Activated CD8-positive, alpha-beta memory T cell treated with anti-CD3 and anti-CD28 coated beads for 24 hours (primary cell): ENCODE results near the gene BTBD9.

ENCODE experiments used
- DNase-seq: peaks from one replicate; pipeline ENCODE4 v3.0.0-alpha.2; 2020

BTBD9 gene

GRCh38 chr6:38639498-38640215, at the start of gene BTBD9:
Gene BTBD9, minus strand, starts transcription at chr6:38639929.
- DNase-seq, result peak; percentile 93

- DNase-seq, result no peak
These were observed 48.9 kb upstream of the BTBD9 start for GRCh38 chr6:38688579-38689087.

- no peak for DNase-seq
These were observed 47.8 kb upstream of the BTBD9 start for GRCh38 chr6:38687549-38687948.

DNA sequence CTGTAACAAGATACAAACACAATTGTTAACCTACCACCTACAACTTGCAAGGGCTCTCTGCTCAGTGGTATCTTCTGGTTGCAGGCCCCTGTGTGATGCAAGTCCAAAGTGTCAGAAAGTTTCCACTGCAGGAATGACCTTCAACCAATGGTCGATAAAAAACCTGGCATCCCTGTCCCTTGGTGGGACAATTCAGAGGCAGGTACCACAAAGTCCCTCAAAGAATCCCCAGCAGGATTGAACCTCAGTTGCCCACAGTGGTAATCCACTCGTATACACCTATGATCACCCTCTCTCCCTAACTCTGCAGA, 47.3 kb upstream of the BTBD9 start:
- no peak for DNase-seq

- no peak for DNase-seq
These were observed 46.7 kb upstream of the BTBD9 start for GRCh38 chr6:38686270-38687042.

GRCh38 chr6:38684904-38685303, 45.2 kb upstream of the BTBD9 start:
- no peak for DNase-seq

- DNase-seq, result no peak
These were observed 44.5 kb upstream of the BTBD9 start for GRCh38 chr6:38684237-38684636.

- DNase-seq, result no peak
These were observed 42.1 kb upstream of the BTBD9 start for GRCh38 chr6:38681850-38682249.

DNA sequence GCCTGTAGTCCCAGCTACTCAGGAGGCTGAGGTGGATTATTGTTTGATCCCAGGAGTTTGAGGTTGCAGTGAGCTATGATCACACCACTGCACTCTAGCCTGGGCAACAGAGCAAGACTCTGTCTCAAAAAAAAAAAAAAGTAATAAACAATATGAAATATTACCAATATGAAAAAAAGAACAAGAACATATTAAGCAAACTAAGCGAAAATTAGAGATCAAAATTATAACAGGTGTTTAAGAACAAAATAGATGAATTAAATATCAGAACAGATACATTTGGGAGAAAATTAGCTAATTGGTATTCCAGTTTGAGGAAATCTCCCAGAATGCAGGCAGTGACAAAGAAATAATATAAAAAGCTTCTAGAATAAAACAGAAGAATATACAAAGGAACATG, 39.9 kb upstream of the BTBD9 start:
- DNase-seq, result no peak

DNA sequence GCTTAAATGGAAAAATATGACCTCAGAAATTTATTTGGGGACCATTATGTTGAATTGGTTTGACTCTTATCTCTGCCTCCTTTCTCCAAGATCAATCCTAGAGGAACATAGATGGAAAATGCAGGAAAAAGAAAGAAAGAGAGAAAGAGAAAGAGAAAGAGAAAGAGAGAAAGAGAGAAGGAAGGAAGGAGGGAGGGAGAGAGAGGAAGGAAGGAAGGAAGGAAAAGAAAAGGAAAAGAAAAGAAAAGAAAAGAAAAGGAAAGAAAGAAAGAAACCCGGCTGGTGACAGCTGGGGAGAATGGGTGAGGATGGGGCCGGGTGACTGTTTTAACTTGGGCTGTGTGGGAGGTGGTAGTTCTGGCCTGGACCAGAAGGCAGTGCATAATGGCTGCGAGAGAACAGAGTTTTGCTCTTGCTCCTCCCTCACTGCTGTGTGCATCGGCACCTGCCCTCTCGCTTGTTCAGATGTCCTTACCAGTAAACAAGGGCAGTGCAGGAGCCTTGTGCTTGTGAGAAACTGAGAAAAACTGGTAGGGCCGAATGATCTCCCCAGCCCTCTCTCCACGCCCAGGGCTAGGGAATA, 38.5 kb upstream of the BTBD9 start:
- DNase-seq, result no peak

DNA sequence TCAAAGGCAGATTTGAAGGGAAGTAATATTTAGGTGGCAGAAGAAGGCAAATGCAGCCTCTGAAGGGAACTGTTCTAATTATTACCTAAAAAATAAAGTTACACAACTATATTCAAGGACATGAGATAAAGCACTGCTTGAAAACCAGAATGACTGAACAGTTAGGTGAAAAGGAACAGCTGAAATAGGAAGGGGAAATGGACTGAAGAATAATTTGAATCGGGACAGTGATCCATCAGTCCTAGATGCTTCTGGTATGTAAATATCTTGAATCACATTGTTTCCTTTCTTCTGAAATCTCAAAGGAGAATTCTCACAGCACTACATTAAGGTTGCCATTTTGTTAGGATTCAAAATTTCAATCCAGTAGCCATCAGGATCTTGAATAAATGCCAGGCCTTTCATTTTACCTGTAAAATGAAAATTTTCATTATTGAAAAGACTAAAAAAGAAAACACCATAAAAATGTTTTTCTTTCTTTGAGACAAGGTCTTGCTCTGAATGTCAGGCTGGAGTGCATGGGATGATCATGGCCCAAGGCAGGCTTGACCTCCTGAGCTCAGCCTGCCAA, 37.3 kb upstream of the BTBD9 start:
- no peak for DNase-seq

DNA sequence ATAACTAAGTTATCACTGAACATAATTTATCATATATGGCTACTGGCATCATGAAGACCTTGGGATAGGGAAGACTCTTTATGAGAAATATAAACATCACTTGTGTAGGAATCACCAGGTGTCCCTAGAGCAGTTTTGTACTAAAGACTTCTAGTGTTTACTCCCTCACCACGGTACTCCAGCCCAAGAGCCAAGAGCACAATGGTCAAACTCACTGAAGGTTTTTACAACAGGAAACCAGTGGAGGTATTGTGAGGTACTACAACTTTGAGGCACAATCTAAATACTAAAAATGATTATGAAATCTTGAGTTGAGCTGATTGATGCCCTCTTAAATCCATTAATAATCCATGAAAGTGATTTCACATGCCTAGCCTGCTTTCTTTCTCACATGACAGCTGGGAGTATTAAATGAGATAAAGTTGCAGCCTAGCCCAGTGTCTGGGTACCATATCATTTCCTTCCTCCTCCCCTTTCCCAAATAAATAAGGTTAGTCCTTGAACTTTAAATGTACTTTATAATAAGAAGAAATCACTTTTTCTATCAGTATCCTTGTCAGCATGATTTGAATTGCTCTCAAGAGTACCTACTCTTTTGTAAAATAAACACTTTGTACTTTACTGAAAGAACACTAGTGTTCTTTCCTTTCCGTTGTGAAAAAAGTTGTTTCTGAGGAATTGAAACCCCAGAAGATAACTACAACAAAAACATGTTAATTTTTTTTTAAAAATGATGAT, 36.7 kb upstream of the BTBD9 start:
- no peak for DNase-seq

- DNase-seq, result no peak
These were observed 33.9 kb upstream of the BTBD9 start for GRCh38 chr6:38673397-38674165.

- DNase-seq, result no peak
These were observed 32.2 kb upstream of the BTBD9 start for GRCh38 chr6:38671885-38672467.

DNA sequence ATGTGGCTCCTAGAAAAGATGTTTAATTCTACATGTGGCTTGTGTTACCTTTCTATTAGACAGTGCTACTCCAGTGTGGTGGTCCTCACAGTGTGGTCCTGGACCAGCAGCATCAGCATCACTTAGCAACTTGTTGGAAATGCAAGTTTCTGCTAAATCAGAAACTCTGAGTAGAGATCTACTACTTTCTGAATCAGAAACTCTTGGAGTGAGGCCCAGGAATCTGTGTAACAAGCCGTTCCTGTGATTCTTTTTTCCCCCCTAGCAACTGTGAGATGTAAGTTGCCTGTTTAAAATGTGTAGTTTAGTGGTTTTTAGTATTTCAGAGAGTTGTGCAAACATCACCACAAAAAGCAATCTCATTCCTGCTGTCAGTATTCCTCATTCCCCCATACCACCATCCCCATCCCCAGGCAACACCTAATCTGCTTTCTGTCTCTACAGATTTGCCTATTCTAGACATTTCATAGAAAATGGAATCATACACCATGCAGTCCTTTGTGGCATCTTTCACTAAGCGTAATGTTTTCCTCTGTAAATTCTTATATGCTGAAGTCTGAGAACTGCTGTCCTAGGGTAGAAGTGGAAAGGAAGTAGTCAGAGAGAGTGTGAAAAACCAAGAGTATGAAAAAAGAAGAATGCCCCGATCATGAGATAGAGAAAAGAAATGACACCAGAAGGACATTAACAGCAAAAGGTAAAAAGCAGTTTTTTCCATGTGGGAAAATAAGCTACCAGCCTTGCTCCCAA, 18.9 kb upstream of the BTBD9 start:
- DNase-seq, result no peak

DNA sequence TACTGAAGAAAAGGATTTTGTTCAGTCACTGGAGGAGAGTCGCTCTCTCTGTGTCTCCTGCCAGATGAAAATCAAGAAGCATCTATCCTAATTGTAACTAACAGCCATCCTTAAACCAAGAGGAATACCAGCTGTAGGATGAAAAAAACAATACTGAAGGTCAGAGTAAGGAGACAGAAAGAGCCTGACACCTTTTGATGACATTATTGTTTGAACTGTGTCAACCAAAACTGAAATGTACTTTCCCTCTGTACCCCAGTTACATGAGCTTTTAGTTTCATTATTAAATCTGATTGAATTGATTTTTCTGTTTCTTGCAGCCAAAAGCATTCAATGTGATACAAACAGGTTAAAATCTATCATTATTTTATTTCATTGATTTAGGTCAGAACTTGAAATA, 17.2 kb upstream of the BTBD9 start:
- DNase-seq, result no peak

- no peak for DNase-seq
These were observed 14.5 kb upstream of the BTBD9 start for GRCh38 chr6:38654263-38654662.

DNA sequence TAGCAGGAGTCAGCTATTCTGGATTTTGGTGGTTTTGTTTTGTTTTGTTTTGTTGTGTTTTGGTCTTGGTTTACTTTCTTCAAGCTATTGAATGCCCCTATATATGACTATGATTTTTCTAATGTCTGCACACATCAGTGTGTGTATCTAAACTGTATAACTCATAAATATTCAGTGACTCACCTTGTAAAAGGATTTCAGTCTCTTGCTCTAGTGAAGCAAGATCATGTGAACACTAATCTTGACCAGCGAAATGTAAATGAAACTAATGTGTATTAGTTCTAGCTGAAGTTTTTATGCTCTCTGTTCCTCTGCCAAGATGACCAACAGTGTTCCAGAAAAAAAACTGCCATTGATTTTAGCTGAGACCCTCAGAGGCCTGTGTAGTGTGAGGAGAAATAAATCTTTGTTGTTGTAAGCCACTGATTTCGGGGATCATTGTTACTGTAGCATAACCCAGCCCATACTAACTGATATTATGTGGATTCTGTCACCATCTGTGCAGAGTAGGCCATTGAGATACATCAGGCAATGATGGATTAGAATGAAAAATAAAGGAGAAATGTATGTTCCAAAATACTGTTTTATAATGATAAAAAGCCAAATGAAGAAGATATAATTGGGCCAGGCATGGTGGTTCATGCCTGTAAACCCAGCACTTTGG, 11.5 kb upstream of the BTBD9 start:
- DNase-seq, result no peak

- DNase-seq, result no peak
These were observed 10.6 kb upstream of the BTBD9 start for GRCh38 chr6:38650207-38650752.

GRCh38 chr6:38649744-38650143, 10.0 kb upstream of the BTBD9 start:
- DNase-seq, result no peak
